Measurements from ENCODE around the gene MBTPS1.

The MBTPS1 gene

GRCh38 chr16:84104231-84104630 is 12.5 kb downstream of the MBTPS1 start:
- no peak for DNase-seq (ENCODE audit: low read depth)
- no peak overlapping the region for H3K4me3 ChIP-seq (ENCODE audit: control insufficient read depth, low read depth, low read length)
- TF ChIP-seq CTCF (conservative IDR thresholded peaks at IDR 0.05; ENCODE audit: control insufficient read depth, insufficient read depth, low read depth, low read length): no peak

GRCh38 chr16:84103678-84104077 is 13.1 kb downstream of the MBTPS1 start:
- TF ChIP-seq CTCF (conservative IDR thresholded peaks at IDR 0.05; ENCODE audit: control insufficient read depth, insufficient read depth, low read depth, low read length): no peak
- peak; percentile 59 for DNase-seq (ENCODE audit: low read depth)

GRCh38 chr16:84098939-84099338 is 17.8 kb downstream of the MBTPS1 start:
- no peak for TF ChIP-seq CTCF (conservative IDR thresholded peaks at IDR 0.05; ENCODE audit: control insufficient read depth, insufficient read depth, low read depth, low read length)
- DNase-seq (ENCODE audit: low read depth): no peak
- H3K4me3 ChIP-seq (ENCODE audit: control insufficient read depth, low read depth, low read length): no peak overlapping the region

More at GRCh38 chr16:84103678-84104077, 13.1 kb downstream of the MBTPS1 start:
- H3K4me3 ChIP-seq (ENCODE audit: control insufficient read depth, low read depth, low read length): no peak overlapping the region

GRCh38 chr16:84096447-84097005 is 20.2 kb downstream of the MBTPS1 start:
- DNase-seq (ENCODE audit: low read depth): no peak
- H3K4me3 ChIP-seq (ENCODE audit: control insufficient read depth, low read depth, low read length): no peak overlapping the region
- no peak for TF ChIP-seq CTCF (conservative IDR thresholded peaks at IDR 0.05; ENCODE audit: control insufficient read depth, insufficient read depth, low read depth, low read length)

GRCh38 chr16:84095466-84095865 is 21.3 kb downstream of the MBTPS1 start:
- no peak for DNase-seq (ENCODE audit: low read depth)
- no peak overlapping the region for H3K4me3 ChIP-seq (ENCODE audit: control insufficient read depth, low read depth, low read length)
- no peak for TF ChIP-seq CTCF (conservative IDR thresholded peaks at IDR 0.05; ENCODE audit: control insufficient read depth, insufficient read depth, low read depth, low read length)

GRCh38 chr16:84093879-84094270 is 22.9 kb downstream of the MBTPS1 start:
- TF ChIP-seq CTCF (conservative IDR thresholded peaks at IDR 0.05; ENCODE audit: control insufficient read depth, insufficient read depth, low read depth, low read length): no peak
- no peak for DNase-seq (ENCODE audit: low read depth)
- no peak overlapping the region for H3K4me3 ChIP-seq (ENCODE audit: control insufficient read depth, low read depth, low read length)

Measured in fibroblast of mammary gland (primary cell).